Fibroblast of the aortic adventitia (primary cell): ENCODE measurements around the gene SETD6. TPM values are rescaled to one million over a fixed set of nuclear protein-coding genes. Genes with fewer than 3 reads are reported as not detected.

Experiments
- DNase-seq: peaks from one replicate; pipeline ENCODE4 v3.0.0-alpha.2; 2010; ENCODE audit warnings: low read depth
- H3K4me3 ChIP-seq: 2 replicates; pipeline ENCODE4 v1.5.1; 2011; ENCODE audit warnings: low read depth, mild to moderate bottlenecking, control low read depth, low read length, moderate library complexity
- CTCF ChIP-seq: IDR thresholded peaks from 2 replicates; pipeline ENCODE4 v1.5.1; 2011; ENCODE audit warnings: mild to moderate bottlenecking, low read length, control low read depth, inconsistent platforms; ENCODE audit not compliant: insufficient read depth
- total RNA-seq: library from RNA; depleted of rRNA; stranded (reverse); fragments of >200 nt; gene quantifications from 2 replicates; pipeline ENCODE4 v1.2.3, GENCODE V29; 2012; ENCODE audit warnings: low replicate concordance

The SETD6 gene
- total RNA-seq, 1 donor = 11.7 TPM

- no peak for DNase-seq
- no peak overlapping the region for H3K4me3 ChIP-seq
- no peak for TF ChIP-seq CTCF
These were observed 42.5 kb upstream of the SETD6 start for GRCh38 chr16:58472827-58473226.

GRCh38 chr16:58474296-58474695, 41.0 kb upstream of the SETD6 start:
- no peak for DNase-seq
- no peak overlapping the region for H3K4me3 ChIP-seq
- TF ChIP-seq CTCF = no peak

GRCh38 chr16:58475091-58475619, 40.2 kb upstream of the SETD6 start:
- DNase-seq = no peak
- TF ChIP-seq CTCF = no peak
- no peak overlapping the region for H3K4me3 ChIP-seq

GRCh38 chr16:58476791-58477190, 38.5 kb upstream of the SETD6 start:
- TF ChIP-seq CTCF = no peak
- no peak overlapping the region for H3K4me3 ChIP-seq
- DNase-seq = no peak

GRCh38 chr16:58478427-58478826, 36.9 kb upstream of the SETD6 start:
- no peak overlapping the region for H3K4me3 ChIP-seq
- DNase-seq = no peak
- TF ChIP-seq CTCF = no peak

- H3K4me3 ChIP-seq = no peak overlapping the region
- no peak for DNase-seq
- no peak for TF ChIP-seq CTCF
These were observed 34.0 kb upstream of the SETD6 start for GRCh38 chr16:58481226-58481869.

- DNase-seq = no peak
- no peak for TF ChIP-seq CTCF
- no peak overlapping the region for H3K4me3 ChIP-seq
These were observed 33.4 kb upstream of the SETD6 start for GRCh38 chr16:58481931-58482330.
